ENCODE measurements around the gene NEMF.

Gene NEMF

DNA sequence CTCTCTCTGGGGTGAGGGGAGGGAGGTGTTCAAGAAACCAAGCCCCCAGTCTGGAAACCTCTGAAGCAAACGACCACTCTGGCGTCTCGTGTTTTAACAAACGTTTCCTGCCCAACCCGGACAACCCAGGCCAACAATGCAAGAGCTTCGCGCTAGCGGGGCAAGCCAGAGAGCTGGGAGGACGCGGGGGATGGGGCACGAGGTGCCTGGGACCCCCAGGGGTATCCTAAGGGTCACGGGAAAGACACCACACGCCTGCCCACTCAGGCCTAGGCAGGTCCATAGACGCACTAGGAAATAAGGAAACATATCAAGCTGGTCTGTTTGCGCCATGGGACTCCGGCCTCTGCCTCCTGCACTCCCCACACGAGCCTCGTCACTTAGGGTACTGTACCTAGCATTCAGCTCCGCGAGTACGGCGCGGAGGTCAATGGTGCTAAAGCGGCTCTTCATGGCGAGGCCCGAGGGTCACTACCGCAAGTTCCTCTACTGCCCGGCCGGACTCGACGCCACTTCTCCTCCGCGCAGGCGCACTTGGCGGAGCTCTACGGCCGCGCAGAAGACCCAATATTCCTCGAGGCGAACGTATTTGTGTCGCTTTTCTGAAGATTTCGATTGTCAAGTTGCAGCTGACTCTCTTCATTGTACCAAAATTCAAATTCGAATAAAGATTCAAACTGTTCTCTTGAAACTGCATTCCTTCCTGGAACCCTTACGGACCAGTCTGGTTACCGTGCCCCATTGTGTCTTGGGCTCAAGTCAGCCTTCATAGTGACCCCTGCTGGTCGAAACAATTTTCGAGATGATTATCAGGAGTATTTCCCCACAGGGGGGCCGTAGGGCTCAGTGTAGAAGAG lies at the start of gene NEMF:
NEMF (minus strand) TSS at position 488 of the 857 bp plus-strand sequence; CDS start at position 453, 35 bp downstream.
- TF ChIP-seq GATA2 (IDR thresholded peaks at IDR 0.05; ENCODE audit: low read depth, low read length): peak; percentile 97
- peak; percentile 91 for TF ChIP-seq GATA3 (IDR thresholded peaks at IDR 0.05; ENCODE audit: low read depth, low read length)

- TF ChIP-seq GATA2 (IDR thresholded peaks at IDR 0.05; ENCODE audit: low read depth, low read length) (no peak), GATA3 (IDR thresholded peaks at IDR 0.05; ENCODE audit: low read depth, low read length) (no peak)
Observed at GRCh38 chr14:49900973-49901372, 48.4 kb upstream of the NEMF start.

DNA sequence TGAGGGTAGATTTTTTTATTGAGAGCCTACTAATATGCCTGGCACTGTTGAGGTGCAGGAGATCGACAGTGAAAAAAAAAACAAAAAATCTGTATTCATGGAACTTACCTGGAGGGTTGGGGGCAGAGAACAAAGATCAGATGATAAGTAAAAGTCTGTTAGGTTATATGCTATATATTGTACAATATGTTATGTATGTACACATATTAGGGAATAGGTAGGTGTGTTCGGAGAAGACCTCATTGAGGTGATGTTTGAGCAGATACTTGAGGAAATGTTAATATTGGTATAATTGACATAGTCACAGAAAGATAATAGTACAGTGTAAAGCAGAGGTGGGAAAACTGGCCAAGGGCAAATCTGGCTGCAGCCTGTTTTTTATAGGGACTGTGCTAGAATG lies 45.9 kb upstream of the NEMF start:
- TF ChIP-seq GATA2 (IDR thresholded peaks at IDR 0.05; ENCODE audit: low read depth, low read length) (no peak), GATA3 (IDR thresholded peaks at IDR 0.05; ENCODE audit: low read depth, low read length) (no peak)

DNA sequence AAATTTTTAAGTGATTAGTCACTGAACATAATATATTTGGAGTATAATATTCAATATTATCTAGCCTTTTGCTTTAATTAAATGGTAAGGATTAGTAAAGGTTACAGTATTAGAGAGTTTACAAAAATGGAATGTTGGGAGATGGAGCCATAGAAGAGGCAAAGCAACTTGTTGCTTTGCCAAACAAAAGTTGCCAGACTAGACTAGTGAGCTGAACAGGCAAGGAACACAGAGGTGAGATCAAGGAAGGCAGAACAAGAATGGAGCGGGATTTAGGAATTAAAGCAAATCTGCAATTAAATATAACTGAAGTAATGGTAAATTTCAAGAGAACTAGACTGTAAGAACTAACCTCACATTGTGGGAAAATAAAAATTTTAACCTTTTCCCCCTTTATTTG lies 45.4 kb upstream of the NEMF start:
- TF ChIP-seq GATA2 (IDR thresholded peaks at IDR 0.05; ENCODE audit: low read depth, low read length) (no peak), GATA3 (IDR thresholded peaks at IDR 0.05; ENCODE audit: low read depth, low read length) (no peak)

DNA sequence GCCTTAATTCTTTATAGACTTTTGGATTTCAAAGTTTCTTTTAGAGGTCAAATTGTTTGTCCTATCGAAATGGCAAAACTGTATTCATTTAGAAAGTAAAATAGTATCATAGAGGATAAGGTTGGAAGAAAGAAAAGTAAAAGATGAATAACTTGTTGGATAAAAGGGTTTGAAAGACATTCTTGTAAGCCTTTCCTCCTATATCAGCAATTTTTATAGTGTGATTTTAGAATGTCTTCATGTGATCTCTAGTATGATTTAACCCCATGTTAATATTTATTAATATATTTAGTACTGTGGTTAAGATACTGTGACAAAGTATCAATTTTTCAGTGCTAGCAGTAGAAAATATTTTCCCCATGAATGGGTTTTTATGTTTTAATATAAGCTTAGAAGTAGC lies 44.8 kb upstream of the NEMF start:
- TF ChIP-seq GATA3 (IDR thresholded peaks at IDR 0.05; ENCODE audit: low read depth, low read length): no peak
- TF ChIP-seq GATA2 (IDR thresholded peaks at IDR 0.05; ENCODE audit: low read depth, low read length): no peak

DNA sequence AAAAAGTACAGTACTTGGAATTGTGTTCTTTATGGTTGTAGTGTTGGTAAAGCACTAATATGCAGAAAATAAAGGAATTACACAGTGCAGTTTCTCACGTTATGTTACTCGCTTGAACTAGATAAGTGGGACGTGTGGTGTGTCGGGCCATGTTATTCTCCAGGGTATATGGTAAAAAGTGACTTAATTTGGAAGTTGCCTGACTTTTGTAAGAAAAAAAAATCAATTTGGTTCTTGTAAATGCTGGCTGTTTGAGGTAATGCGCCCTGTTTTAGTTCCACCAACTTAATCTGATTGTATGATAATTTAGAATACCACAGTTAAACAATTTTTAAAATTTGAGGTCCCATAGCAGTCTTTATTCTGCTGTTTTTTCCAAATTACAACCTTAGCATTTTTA lies 44.4 kb upstream of the NEMF start:
- TF ChIP-seq GATA2 (IDR thresholded peaks at IDR 0.05; ENCODE audit: low read depth, low read length) (no peak), GATA3 (IDR thresholded peaks at IDR 0.05; ENCODE audit: low read depth, low read length) (no peak)

DNA sequence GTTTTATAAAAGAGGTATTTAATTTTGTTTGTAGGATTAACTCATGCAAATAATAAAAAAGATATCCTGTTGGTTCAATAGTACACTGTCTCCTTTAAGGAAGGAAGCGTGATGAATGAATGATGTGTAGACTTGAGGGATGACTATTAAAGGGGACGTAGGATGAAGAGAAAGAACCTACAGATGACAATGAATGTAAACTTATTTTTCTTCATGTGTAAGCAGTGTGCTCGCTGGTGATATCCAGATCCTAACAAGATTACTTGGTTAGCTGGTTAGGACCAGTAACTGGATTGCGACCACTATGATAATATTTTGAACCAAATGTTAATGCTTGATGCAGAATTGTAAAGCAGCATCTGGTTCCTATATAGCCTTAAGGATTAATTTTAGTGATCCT lies 42.9 kb upstream of the NEMF start:
- TF ChIP-seq GATA3 (IDR thresholded peaks at IDR 0.05; ENCODE audit: low read depth, low read length) (no peak), GATA2 (IDR thresholded peaks at IDR 0.05; ENCODE audit: low read depth, low read length) (no peak)

- TF ChIP-seq GATA2 (IDR thresholded peaks at IDR 0.05; ENCODE audit: low read depth, low read length) (no peak), GATA3 (IDR thresholded peaks at IDR 0.05; ENCODE audit: low read depth, low read length) (no peak)
Observed at GRCh38 chr14:49893309-49894213, 41.0 kb upstream of the NEMF start.

DNA sequence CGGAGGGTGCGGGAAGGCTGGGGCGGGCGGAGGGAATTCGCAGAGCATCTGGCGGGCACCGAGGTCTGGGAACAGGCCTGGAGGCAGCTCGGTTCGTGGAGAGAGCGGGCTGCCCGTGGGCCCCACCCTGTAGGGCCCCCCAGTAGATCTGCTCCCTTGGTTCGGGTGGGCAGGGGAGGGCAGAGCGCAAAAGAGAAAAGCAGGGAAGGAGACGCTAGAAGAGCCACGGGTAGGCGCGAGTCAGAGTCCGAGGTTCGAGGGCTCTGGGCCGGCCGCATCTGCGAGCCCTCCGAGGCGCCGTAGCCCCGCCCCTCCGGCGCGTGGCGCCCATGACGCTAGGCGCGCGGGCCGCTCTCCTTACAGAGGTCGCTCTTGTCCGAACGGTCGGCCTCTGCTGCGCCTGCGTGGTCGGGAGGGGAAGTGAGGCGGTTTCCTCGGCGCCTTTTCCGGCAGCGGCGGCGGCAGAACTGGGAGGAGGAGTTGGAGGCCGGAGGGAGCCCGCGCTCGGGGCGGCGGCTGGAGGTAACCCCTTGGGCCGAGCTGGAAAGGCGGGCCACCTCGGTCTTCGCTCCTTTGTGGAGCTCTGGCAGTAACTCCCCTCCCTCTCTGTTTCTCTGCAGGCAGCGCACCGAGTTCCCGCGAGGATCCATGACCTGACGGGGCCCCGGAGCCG lies 40.2 kb upstream of the NEMF start, which contains the start of gene ARF6:
ARF6 (plus strand) TSS at position 447 of the 673 bp plus-strand sequence. CDS start 655 bp downstream, outside the sequence.
- no peak for TF ChIP-seq GATA3 (IDR thresholded peaks at IDR 0.05; ENCODE audit: low read depth, low read length)
- TF ChIP-seq GATA2 (IDR thresholded peaks at IDR 0.05; ENCODE audit: low read depth, low read length): no peak

GRCh38 chr14:49892301-49892635 lies 39.7 kb upstream of the NEMF start:
- TF ChIP-seq GATA2 (IDR thresholded peaks at IDR 0.05; ENCODE audit: low read depth, low read length) (no peak), GATA3 (IDR thresholded peaks at IDR 0.05; ENCODE audit: low read depth, low read length) (no peak)

DNA sequence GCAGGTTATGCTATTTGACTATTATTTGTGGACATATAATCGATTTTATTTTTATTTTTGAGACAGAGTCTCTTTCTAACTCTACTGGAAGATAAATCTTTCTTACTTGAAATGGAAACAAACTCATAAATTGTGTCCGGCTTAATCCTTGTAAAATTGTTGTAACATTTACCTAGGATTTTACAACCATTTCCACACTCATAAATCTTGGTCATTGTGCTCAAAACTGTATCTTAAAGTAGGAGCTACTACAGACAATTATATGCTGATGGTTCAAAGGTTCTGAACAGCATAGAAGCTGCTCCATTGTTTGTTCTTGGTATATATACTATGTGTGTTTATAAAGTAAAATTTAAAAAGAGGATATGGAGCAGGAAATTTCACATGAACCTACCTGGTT lies 35.7 kb upstream of the NEMF start:
- TF ChIP-seq GATA3 (IDR thresholded peaks at IDR 0.05; ENCODE audit: low read depth, low read length): no peak
- no peak for TF ChIP-seq GATA2 (IDR thresholded peaks at IDR 0.05; ENCODE audit: low read depth, low read length)

- TF ChIP-seq GATA3 (IDR thresholded peaks at IDR 0.05; ENCODE audit: low read depth, low read length): no peak
- TF ChIP-seq GATA2 (IDR thresholded peaks at IDR 0.05; ENCODE audit: low read depth, low read length): no peak
Observed at GRCh38 chr14:49886523-49886922, 33.9 kb upstream of the NEMF start.

GRCh38 chr14:49882826-49883694 lies 30.5 kb upstream of the NEMF start:
- TF ChIP-seq GATA2 (IDR thresholded peaks at IDR 0.05; ENCODE audit: low read depth, low read length) (no peak), GATA3 (IDR thresholded peaks at IDR 0.05; ENCODE audit: low read depth, low read length) (no peak)

Measured in SH-SY5Y (cell line).